ENCODE measurements around the gene RAPGEF4.

The RAPGEF4 gene

GRCh38 chr2:172772633-172773032 lies 37.0 kb downstream of the RAPGEF4 start:
- Histone ChIP-seq H4K20me1 (ENCODE audit: insufficient read depth, low read length) (no peaks in the 10 kb centered on the region), H3K36me3 (ENCODE audit: insufficient read depth, low read length) (no peaks in the 10 kb centered on the region), H3K4me3 (ENCODE audit: low read depth in 1 of 2, low read length in 2 of 2) (no peak overlapping the region), H2AFZ (ENCODE audit: low read depth, low read length) (no peak overlapping the region), H3K79me2 (ENCODE audit: insufficient read depth, low read length) (no peaks in the 10 kb centered on the region), H3K9ac (ENCODE audit: low read depth, low read length) (no peak overlapping the region), H3K27ac (ENCODE audit: low read length) (no peak overlapping the region), H3K4me2 (ENCODE audit: insufficient read depth, low read length) (no peak overlapping the region), H3K4me1 (ENCODE audit: insufficient read depth, low read length) (no peaks in the 10 kb centered on the region), H3K27me3 (ENCODE audit: insufficient read depth, low read length, poor library complexity) (peaks cover 3% of the 10 kb centered on the region), H3K9me3 (ENCODE audit: insufficient read depth, low read length, severe bottlenecking) (no peaks in the 10 kb centered on the region)
- ATAC-seq (ENCODE audit: insufficient read depth, low read depth) (no peak), DNase-seq (no peak)
- TF ChIP-seq EZH2 (IDR thresholded peaks at IDR 0.05; ENCODE audit: borderline replicate concordance, low read depth, low read length, severe bottlenecking): no peak
- TF ChIP-seq CTCF (IDR thresholded peaks at IDR 0.05; ENCODE audit: borderline replicate concordance, extremely low read depth, low read length, poor library complexity, severe bottlenecking): no peak

DNA sequence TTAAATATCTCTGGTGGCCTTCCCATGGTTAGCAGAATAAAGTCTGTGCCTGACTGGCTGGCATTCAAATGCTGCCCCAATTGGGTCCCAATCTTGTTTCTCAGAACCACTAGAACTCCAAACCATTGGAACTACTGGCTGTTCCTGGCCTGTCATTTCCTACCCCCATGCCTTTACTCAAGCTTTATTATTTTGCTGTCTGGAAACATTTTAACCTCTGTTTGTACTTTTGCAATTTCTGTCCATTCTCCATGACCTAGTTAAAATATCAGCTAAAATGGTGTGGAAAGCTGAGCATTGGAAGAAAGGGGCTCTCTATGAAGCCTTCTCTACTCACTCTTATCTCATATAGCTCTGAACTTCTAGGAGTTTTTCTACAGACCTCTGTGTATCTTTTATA lies 38.7 kb downstream of the RAPGEF4 start:
- H3K27me3 ChIP-seq (ENCODE audit: insufficient read depth, low read length, poor library complexity): peaks cover 3% of the 10 kb centered on the region
- no peaks in the 10 kb centered on the region for H3K4me1 ChIP-seq (ENCODE audit: insufficient read depth, low read length)
- no peak overlapping the region for H2AFZ ChIP-seq (ENCODE audit: low read depth, low read length)
- DNase-seq: no peak
- H4K20me1 ChIP-seq (ENCODE audit: insufficient read depth, low read length): no peaks in the 10 kb centered on the region
- ATAC-seq (ENCODE audit: insufficient read depth, low read depth): no peak
- TF ChIP-seq CTCF (IDR thresholded peaks at IDR 0.05; ENCODE audit: borderline replicate concordance, extremely low read depth, low read length, poor library complexity, severe bottlenecking) (no peak), EZH2 (IDR thresholded peaks at IDR 0.05; ENCODE audit: borderline replicate concordance, low read depth, low read length, severe bottlenecking) (no peak)
- no peak overlapping the region for H3K4me2 ChIP-seq (ENCODE audit: insufficient read depth, low read length)
- no peak overlapping the region for H3K27ac ChIP-seq (ENCODE audit: low read length)
- no peaks in the 10 kb centered on the region for H3K79me2 ChIP-seq (ENCODE audit: insufficient read depth, low read length)
- no peak overlapping the region for H3K4me3 ChIP-seq (ENCODE audit: low read depth in 1 of 2, low read length in 2 of 2)
- no peaks in the 10 kb centered on the region for H3K9me3 ChIP-seq (ENCODE audit: insufficient read depth, low read length, severe bottlenecking)
- no peak overlapping the region for H3K9ac ChIP-seq (ENCODE audit: low read depth, low read length)
- H3K36me3 ChIP-seq (ENCODE audit: insufficient read depth, low read length): no peaks in the 10 kb centered on the region

DNA sequence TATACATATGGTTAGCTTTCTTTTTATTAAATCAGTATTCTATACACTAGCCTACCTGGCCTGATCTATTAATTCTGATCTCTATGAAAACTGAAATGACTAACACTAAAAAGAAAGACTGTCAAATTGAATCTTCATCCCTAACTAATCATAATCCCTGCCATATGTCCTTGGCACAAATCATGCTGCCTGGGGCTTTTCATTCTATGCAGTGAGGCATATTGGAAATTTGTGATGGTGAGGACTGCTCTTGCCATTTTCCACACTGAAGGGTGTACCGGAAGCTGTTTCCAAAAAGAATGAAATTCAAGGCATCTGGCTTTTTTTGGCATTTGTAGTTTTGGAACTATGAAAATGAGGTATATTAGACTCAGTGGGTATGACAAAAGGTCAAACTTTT lies 39.7 kb downstream of the RAPGEF4 start:
- DNase-seq: no peak
- peaks cover 3% of the 10 kb centered on the region for H3K27me3 ChIP-seq (ENCODE audit: insufficient read depth, low read length, poor library complexity)
- H3K4me1 ChIP-seq (ENCODE audit: insufficient read depth, low read length): no peaks in the 10 kb centered on the region
- no peak overlapping the region for H3K9ac ChIP-seq (ENCODE audit: low read depth, low read length)
- no peaks in the 10 kb centered on the region for H3K79me2 ChIP-seq (ENCODE audit: insufficient read depth, low read length)
- no peak overlapping the region for H3K27ac ChIP-seq (ENCODE audit: low read length)
- H2AFZ ChIP-seq (ENCODE audit: low read depth, low read length): no peak overlapping the region
- H3K9me3 ChIP-seq (ENCODE audit: insufficient read depth, low read length, severe bottlenecking): no peaks in the 10 kb centered on the region
- no peak overlapping the region for H3K4me2 ChIP-seq (ENCODE audit: insufficient read depth, low read length)
- ATAC-seq (ENCODE audit: insufficient read depth, low read depth): no peak
- no peaks in the 10 kb centered on the region for H4K20me1 ChIP-seq (ENCODE audit: insufficient read depth, low read length)
- TF ChIP-seq CTCF (IDR thresholded peaks at IDR 0.05; ENCODE audit: borderline replicate concordance, extremely low read depth, low read length, poor library complexity, severe bottlenecking): no peak
- TF ChIP-seq EZH2 (IDR thresholded peaks at IDR 0.05; ENCODE audit: borderline replicate concordance, low read depth, low read length, severe bottlenecking): no peak
- H3K36me3 ChIP-seq (ENCODE audit: insufficient read depth, low read length): no peaks in the 10 kb centered on the region
- H3K4me3 ChIP-seq (ENCODE audit: low read depth in 1 of 2, low read length in 2 of 2): no peak overlapping the region

DNA sequence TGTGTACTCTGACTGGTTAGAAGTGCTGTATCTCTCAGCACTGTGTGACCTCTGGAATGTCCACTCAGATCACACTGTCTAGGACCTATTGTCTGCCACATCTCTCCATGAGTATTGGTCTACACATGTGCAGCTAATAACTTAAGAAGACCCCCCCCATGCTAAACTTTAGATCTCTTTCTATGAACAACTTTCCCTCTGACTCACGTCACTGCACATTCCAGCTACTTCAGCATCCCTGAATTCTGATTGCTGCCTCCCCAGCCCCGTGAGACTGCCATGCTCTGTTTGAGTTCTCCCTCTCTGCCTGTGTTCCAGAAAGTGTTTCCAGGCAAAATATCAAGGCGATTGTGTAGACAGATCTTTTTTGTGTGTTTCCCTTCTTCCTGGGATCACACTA lies 41.8 kb downstream of the RAPGEF4 start:
- Histone ChIP-seq H4K20me1 (ENCODE audit: insufficient read depth, low read length) (no peaks in the 10 kb centered on the region), H3K27ac (ENCODE audit: low read length) (no peak overlapping the region), H2AFZ (ENCODE audit: low read depth, low read length) (no peak overlapping the region), H3K4me1 (ENCODE audit: insufficient read depth, low read length) (no peaks in the 10 kb centered on the region), H3K4me3 (ENCODE audit: low read depth in 1 of 2, low read length in 2 of 2) (no peak overlapping the region), H3K79me2 (ENCODE audit: insufficient read depth, low read length) (no peaks in the 10 kb centered on the region), H3K9ac (ENCODE audit: low read depth, low read length) (no peak overlapping the region), H3K9me3 (ENCODE audit: insufficient read depth, low read length, severe bottlenecking) (no peaks in the 10 kb centered on the region), H3K27me3 (ENCODE audit: insufficient read depth, low read length, poor library complexity) (peaks cover 6% of the 10 kb centered on the region), H3K36me3 (ENCODE audit: insufficient read depth, low read length) (no peaks in the 10 kb centered on the region), H3K4me2 (ENCODE audit: insufficient read depth, low read length) (no peak overlapping the region)
- DNase-seq: no peak
- TF ChIP-seq CTCF (IDR thresholded peaks at IDR 0.05; ENCODE audit: borderline replicate concordance, extremely low read depth, low read length, poor library complexity, severe bottlenecking) (no peak), EZH2 (IDR thresholded peaks at IDR 0.05; ENCODE audit: borderline replicate concordance, low read depth, low read length, severe bottlenecking) (no peak)
- no peak for ATAC-seq (ENCODE audit: insufficient read depth, low read depth)

All from DND-41 (cell line).